H1 (cell line): ENCODE results near the gene SLC24A3. TPM values are rescaled to one million over a fixed set of nuclear protein-coding genes. Genes with fewer than 3 reads are reported as not detected.

ENCODE experiments used
- CTCF ChIA-PET: fragments of 300-600 bp; sonication (Branson Sonifier 250); formaldehyde crosslinking; loops from one replicate; lab custom pipeline; 2021; ENCODE audit not compliant: partially characterized antibody; lab: Charles Lee
- POLR2A ChIA-PET: fragments of 300-600 bp; sonication (Branson Sonifier 250); formaldehyde crosslinking; loops from one replicate; lab custom pipeline; 2021; ENCODE audit warnings: inconsistent platforms; ENCODE audit not compliant: partially characterized antibody; lab: Charles Lee
- DNase-seq, 2 experiments: peaks; one replicate each; pipeline versions ENCODE4 v3.0.0 to v3.0.0-alpha.2; 2010 to 2022; ENCODE audit warnings: low spot score in 2 of 2, low read depth in 1 of 2, mixed read lengths in 1 of 2
- FAIRE-seq: peaks from 2 replicates; lab custom pipeline; 2011; peaks lifted over from hg19 to GRCh38; lab: Jason Lieb, UNC
- H2AFZ ChIP-seq: 2 replicates; pipeline ENCODE4 v1.8.1; 2012; ENCODE audit warnings: low read length, inconsistent platforms
- H2AK5ac ChIP-seq: 2 replicates; pipeline ENCODE4 v1.6.1; 2013; ENCODE audit warnings: low read depth, low read length
- H2BK120ac ChIP-seq: replicated peaks from 2 replicates; pipeline ENCODE3; 2013; ENCODE audit warnings: low read depth, low read length, inconsistent platforms
- H2BK12ac ChIP-seq: 2 replicates; pipeline ENCODE4 v1.6.1; 2013; ENCODE audit warnings: low read depth, low read length
- H2BK15ac ChIP-seq: 2 replicates; pipeline ENCODE4 v1.6.1; 2013; ENCODE audit warnings: low read length
- H2BK20ac ChIP-seq: 2 replicates; pipeline ENCODE4 v1.6.1; 2013; ENCODE audit warnings: low read length
- H2BK5ac ChIP-seq: 2 replicates; pipeline ENCODE4 v1.6.1; 2013; ENCODE audit warnings: low read depth, low read length
- H3K14ac ChIP-seq: 2 replicates; pipeline ENCODE4 v1.6.1; 2013; ENCODE audit warnings: inconsistent platforms; ENCODE audit not compliant: insufficient read length
- H3K18ac ChIP-seq: 2 replicates; pipeline ENCODE4 v1.6.1; 2013; ENCODE audit warnings: low read length; ENCODE audit errors: extremely low read depth
- H3K23ac ChIP-seq: 2 replicates; pipeline ENCODE4 v1.6.1; 2013; ENCODE audit warnings: inconsistent platforms; ENCODE audit not compliant: insufficient read length
- H3K23me2 ChIP-seq: 2 replicates; pipeline ENCODE4 v1.6.1; 2013; ENCODE audit warnings: low read depth, low read length
- H3K27ac ChIP-seq: 2 replicates; pipeline ENCODE4 v1.6.1; 2011; ENCODE audit warnings: low read depth, low read length, inconsistent platforms
- H3K27me3 ChIP-seq, 4 experiments: replicated peaks in 1 of 4; 1 replicate in 1 of 4; 2 replicates in 3 of 4; pipeline versions ENCODE4 v1.6.1 to v1.8.1; 2011 to 2013; ENCODE audit warnings: low read length in 3 of 4, mild to moderate bottlenecking in 3 of 4, inconsistent platforms in 2 of 4, mixed read lengths in 2 of 4, moderate library complexity in 1 of 4; ENCODE audit not compliant: control insufficient read depth in 3 of 4, insufficient read depth in 3 of 4; ENCODE audit errors: extremely low read depth in 1 of 4
- H3K36me3 ChIP-seq, 4 experiments: 2 replicates each; pipeline versions ENCODE4 v1.6.1 to v1.8.1; 2011 to 2013; ENCODE audit warnings: mild to moderate bottlenecking in 4 of 4, low read length in 3 of 4, moderate library complexity in 2 of 4, control low read depth in 1 of 4, inconsistent platforms in 1 of 4; ENCODE audit not compliant: insufficient read depth in 4 of 4, control insufficient read depth in 2 of 4
- H3K4ac ChIP-seq: replicated peaks from 2 replicates; pipeline ENCODE3; 2013; ENCODE audit warnings: low read length, low read depth, mixed read lengths, inconsistent platforms; ENCODE audit not compliant: insufficient read length
- H3K4me1 ChIP-seq, 4 experiments: replicated peaks in 1 of 4; 1 replicate in 1 of 4; 2 replicates in 3 of 4; pipeline versions ENCODE4 v1.6.1 to v1.8.1; 2011 to 2013; ENCODE audit warnings: low read length in 3 of 4, inconsistent platforms in 2 of 4, mixed read lengths in 1 of 4; ENCODE audit not compliant: insufficient read depth in 4 of 4, control insufficient read depth in 3 of 4
- H3K4me2 ChIP-seq, 2 experiments: 2 replicates each; pipeline versions ENCODE4 v1.6.1 to v1.8.1; 2011 to 2013; ENCODE audit warnings: low read depth in 2 of 2, low read length in 2 of 2, control low read depth in 1 of 2, inconsistent platforms in 1 of 2, mild to moderate bottlenecking in 1 of 2; ENCODE audit not compliant: insufficient read depth in 1 of 2
- H3K4me3 ChIP-seq, 4 experiments: fragments of 200-600, 300-600 bp in 1 of 4; sonication (generic), shearing (Covaris generic), sonication (Bioruptor Twin) in 1 of 4; 2 replicates each; pipeline versions ENCODE4 v1.5.1 to v1.8.1; 2011 to 2016; ENCODE audit warnings: low read length in 4 of 4, low read depth in 3 of 4, control low read depth in 2 of 4, inconsistent platforms in 2 of 4, mild to moderate bottlenecking in 2 of 4, mixed read lengths in 1 of 4, moderate library complexity in 1 of 4; ENCODE audit not compliant: insufficient read depth in 2 of 4; ENCODE audit errors: extremely low read depth in 1 of 4
- H3K56ac ChIP-seq: replicated peaks from 2 replicates; pipeline ENCODE3; 2013; ENCODE audit warnings: low read depth, mild to moderate bottlenecking, mixed read lengths, low read length, inconsistent platforms; ENCODE audit not compliant: insufficient read length
- H3K79me1 ChIP-seq: 2 replicates; pipeline ENCODE4 v1.6.1; 2013; ENCODE audit warnings: low read depth, low read length, control low read depth
- H3K79me2 ChIP-seq, 2 experiments: 2 replicates each; pipeline versions ENCODE4 v1.6.1 to v1.8.1; 2012 to 2013; ENCODE audit warnings: low read length in 2 of 2, mild to moderate bottlenecking in 2 of 2, inconsistent platforms in 1 of 2; ENCODE audit not compliant: insufficient read depth in 2 of 2, control insufficient read depth in 1 of 2
- H3K9ac ChIP-seq, 4 experiments: replicated peaks in 1 of 4; 1 replicate in 1 of 4; 2 replicates in 3 of 4; pipeline versions ENCODE4 v1.6.1 to v1.8.1; 2011 to 2013; ENCODE audit warnings: low read depth in 3 of 4, low read length in 3 of 4, control low read depth in 2 of 4, mild to moderate bottlenecking in 2 of 4, moderate library complexity in 2 of 4, inconsistent platforms in 1 of 4; ENCODE audit errors: extremely low read depth in 1 of 4
- H3K9me3 ChIP-seq, 2 experiments: 2 replicates each; pipeline versions ENCODE4 v1.6.1 to v1.8.1; 2012 to 2013; ENCODE audit warnings: mild to moderate bottlenecking in 2 of 2, moderate library complexity in 2 of 2, control low read depth in 1 of 2, inconsistent platforms in 1 of 2, low read depth in 1 of 2, low read length in 1 of 2, mixed read lengths in 1 of 2; ENCODE audit not compliant: insufficient read depth in 2 of 2
- H4K20me1 ChIP-seq, 2 experiments: replicated peaks in 1 of 2; 2 replicates each; pipeline versions ENCODE3 to v1.8.1; 2011 to 2013; ENCODE audit warnings: inconsistent platforms in 2 of 2, low read length in 2 of 2, mild to moderate bottlenecking in 1 of 2; ENCODE audit not compliant: insufficient read depth in 2 of 2, control insufficient read depth in 1 of 2
- H4K5ac ChIP-seq: 2 replicates; pipeline ENCODE4 v1.6.1; 2013; ENCODE audit warnings: low read length, low read depth, mixed read lengths, inconsistent platforms; ENCODE audit not compliant: insufficient read length
- H4K8ac ChIP-seq: 2 replicates; pipeline ENCODE4 v1.8.0; 2013; ENCODE audit warnings: mild to moderate bottlenecking, moderate library complexity, low read length, inconsistent platforms; ENCODE audit not compliant: insufficient read depth; ENCODE audit errors: extremely low read depth
- H4K91ac ChIP-seq: replicated peaks from 2 replicates; pipeline ENCODE3; 2013; ENCODE audit warnings: low read length, mixed read lengths, inconsistent platforms; ENCODE audit not compliant: insufficient read length
- BACH1 ChIP-seq: IDR thresholded peaks from 2 replicates; pipeline ENCODE4 v1.6.1; 2012; ENCODE audit warnings: low read length, improper control_type of control experiment
- CHD1 ChIP-seq: IDR thresholded peaks from 2 replicates; pipeline ENCODE4 v1.6.1; 2012; ENCODE audit warnings: low read depth, low read length, improper control_type of control experiment
- FOSL1 ChIP-seq: IDR thresholded peaks from 2 replicates; pipeline ENCODE4 v1.6.1; 2011; ENCODE audit warnings: mild to moderate bottlenecking, low read depth, low read length, moderate library complexity; ENCODE audit not compliant: insufficient read depth
- KDM5A ChIP-seq: fragments of 200-600 bp; IDR thresholded peaks from 2 replicates; pipeline ENCODE4 v1.7.1; 2012; ENCODE audit warnings: mild to moderate bottlenecking, low read length, inconsistent platforms, mixed read lengths
- POLR2AphosphoS5 ChIP-seq: IDR thresholded peaks from 2 replicates; pipeline ENCODE4 v1.6.1; 2011; ENCODE audit warnings: low read depth, low read length
- SP1 ChIP-seq: IDR thresholded peaks from 2 replicates; pipeline ENCODE4 v1.6.1; 2011; ENCODE audit warnings: low read depth, low read length
- SP2 ChIP-seq: IDR thresholded peaks from 2 replicates; pipeline ENCODE4 v1.6.1; 2012; ENCODE audit warnings: mild to moderate bottlenecking, low read length, inconsistent platforms
- TEAD4 ChIP-seq: IDR thresholded peaks from 2 replicates; pipeline ENCODE4 v1.6.1; 2012; ENCODE audit warnings: low read depth, low read length, inconsistent platforms, mixed read lengths
- YY1 ChIP-seq: IDR thresholded peaks from 2 replicates; pipeline ENCODE4 v1.6.1; 2011; ENCODE audit warnings: low read depth, mild to moderate bottlenecking, low read length
- WGBS, 2 experiments: shearing (Covaris generic) in 1 of 2; methylation state at CpG; one replicate each; pipeline versions ENCODE4 v1.1.6 to v1.1.7; 2013 to 2015; ENCODE audit warnings: low lambda C conversion rate in 2 of 2, mixed read lengths in 2 of 2, inconsistent platforms in 1 of 2, low coverage in 1 of 2, missing lambda C conversion rate in 1 of 2; ENCODE audit not compliant: insufficient replicate concordance in 2 of 2, insufficient coverage in 1 of 2, insufficient read length in 1 of 2; ENCODE audit errors: extremely low coverage in 1 of 2, missing lambda C conversion rate in 1 of 2; 5-methylcytosine and 5-hydroxymethylcytosine counted together
- polyA plus RNA-seq, 7 experiments: library from polyadenylated mRNA; depleted of rRNA in 3 of 7; stranded (reverse) in 5 of 7; unstranded in 2 of 7; fragments of >200 nt in 5 of 7; fragments of 200-250 nt in 2 of 7; gene quantifications; 1 replicate in 5 of 7; 2 replicates in 1 of 7; 4 replicates in 1 of 7; pipeline versions ENCODE4 v1.2.1 to v1.2.3, GENCODE V29; 2011 to 2013; ENCODE audit warnings: missing spikeins in 2 of 7, mixed read lengths in 2 of 7
- total RNA-seq: library from RNA; stranded (reverse); fragmentation: NEBNext Ultra II Directional; extraction: Animal tissue kit (Norgen Biotek cat#: 25700); gene quantifications from 2 replicates; pipeline ENCODE4 v1.2.1, GENCODE V29; 2021

The SLC24A3 gene
- total and polyA plus RNA-seq, 2 of the 8 experiments (the other 6 are each of a cell fraction or from before 2014, with no cell fraction given) = 4.5 to 6.3 TPM

- Histone ChIP-seq H2AK5ac (no peak overlapping the region), H3K4me1 (no peaks in the 10 kb centered on the region), H4K8ac (no peak overlapping the region), H2BK15ac (no peak overlapping the region), H3K79me2 (no peaks in the 10 kb centered on the region), H3K23me2 (no peaks in the 10 kb centered on the region), H3K4ac (no peak overlapping the region), H4K91ac (no peak overlapping the region), H2BK20ac (no peak overlapping the region), H3K9me3 (no peaks in the 10 kb centered on the region), H4K5ac (no peak overlapping the region), H3K23ac (no peak overlapping the region), H3K18ac (no peak overlapping the region), H2BK120ac (no peak overlapping the region), H3K79me1 (no peaks in the 10 kb centered on the region), H3K14ac (no peak overlapping the region), H3K27ac (no peak overlapping the region), H3K9ac (no peak overlapping the region), H3K36me3 (no peaks in the 10 kb centered on the region), H2BK5ac (no peak overlapping the region), H3K27me3 (no peaks in the 10 kb centered on the region), H2AFZ (no peak overlapping the region), H4K20me1 (no peaks in the 10 kb centered on the region), H3K56ac (no peak overlapping the region), H3K4me2 (no peak overlapping the region), H3K4me3 (no peak overlapping the region), H2BK12ac (no peak overlapping the region)
- FAIRE-seq = no peak
- no peak for DNase-seq
- ChIA-PET CTCF (no interaction called here), POLR2A (no interaction called here)
- TF ChIP-seq BACH1 (no peak), SP1 (no peak), TEAD4 (no peak), POLR2AphosphoS5 (no peak), YY1 (no peak), SP2 (no peak), CHD1 (no peak), FOSL1 (no peak), KDM5A (no peak)
- 89% methylated on average over 5 of the region's 5 CpGs; no CpG with 5 or more reads in 1 of the 2 experiments for WGBS, 2 experiments
Measured at GRCh38 chr20:19274001-19274400, 61.6 kb downstream of the SLC24A3 start.
